WERI-Rb-1 (cell line): ENCODE data around the gene RIIAD1.
"Not testable (repeated sequence)": the region's sequence is repeated elsewhere in the genome, so short reads cannot be mapped to it uniquely, and the experiment has no call there.

Experiments used
- DNase-seq: peaks from one replicate; pipeline ENCODE4 v3.0.0-alpha.2; 2020
- H3K27ac ChIP-seq: fragments of 250-450 bp; sonication (Bioruptor Pico); 2 replicates; pipeline ENCODE4 v1.5.1; 2020; ENCODE audit warnings: mild to moderate bottlenecking, moderate library complexity
- H3K27me3 ChIP-seq: fragments of 250-450 bp; sonication (Bioruptor Pico); 2 replicates; pipeline ENCODE4 v1.5.1; 2021; ENCODE audit warnings: mild to moderate bottlenecking, low read depth, moderate library complexity; ENCODE audit not compliant: insufficient read depth, severe bottlenecking
- H3K36me3 ChIP-seq: fragments of 250-450 bp; sonication (Bioruptor Pico); 2 replicates; pipeline ENCODE4 v1.5.1; 2020; ENCODE audit warnings: mild to moderate bottlenecking, moderate library complexity
- H3K4me3 ChIP-seq: 2 replicates; pipeline ENCODE4 v1.5.1; 2011; ENCODE audit warnings: low read depth, mild to moderate bottlenecking, control low read depth, low read length
- H3K9me3 ChIP-seq: fragments of 250-450 bp; sonication (Bioruptor Pico); 2 replicates; pipeline ENCODE4 v1.5.1; 2021; ENCODE audit warnings: mild to moderate bottlenecking, moderate library complexity; ENCODE audit not compliant: severe bottlenecking
- CTCF ChIP-seq: IDR thresholded peaks from 2 replicates; pipeline ENCODE4 v1.5.1; 2011; ENCODE audit warnings: low read depth, mild to moderate bottlenecking, control low read depth, inconsistent platforms, low read length

RIIAD1 gene

GRCh38 chr1:151763990-151764389 lies 42.7 kb downstream of the RIIAD1 start:
- DNase-seq, result no peak
- no peak for TF ChIP-seq CTCF
- H3K36me3 ChIP-seq, result peaks cover 33% of the 10 kb centered on the region
- H3K4me3 ChIP-seq, result peak overlapping the region; percentile 73
- H3K27me3 ChIP-seq, result no peaks in the 10 kb centered on the region
- no peaks in the 10 kb centered on the region for H3K9me3 ChIP-seq
- H3K27ac ChIP-seq, result peak overlapping the region; percentile 78

GRCh38 chr1:151768351-151769066 lies 47.2 kb downstream of the RIIAD1 start:
- H3K9me3 ChIP-seq, DNase-seq, H3K27me3 ChIP-seq, H3K27ac ChIP-seq, H3K4me3 ChIP-seq, H3K36me3 ChIP-seq: not testable (repeated sequence)

GRCh38 chr1:151769270-151769669 lies 47.9 kb downstream of the RIIAD1 start:
- DNase-seq, result not testable (repeated sequence)

GRCh38 chr1:151773702-151774101 lies 52.4 kb downstream of the RIIAD1 start:
- no peak overlapping the region for H3K27ac ChIP-seq
- H3K36me3 ChIP-seq, result peaks cover 53% of the 10 kb centered on the region
- no peak overlapping the region for H3K4me3 ChIP-seq
- peaks cover 3% of the 10 kb centered on the region for H3K9me3 ChIP-seq
- no peaks in the 10 kb centered on the region for H3K27me3 ChIP-seq
- TF ChIP-seq CTCF, result no peak
- DNase-seq, result no peak

More at GRCh38 chr1:151769270-151769669, 47.9 kb downstream of the RIIAD1 start:
- H3K36me3 ChIP-seq, result peaks cover 11% of the 10 kb centered on the region
- not testable (repeated sequence) for H3K27ac ChIP-seq, H3K9me3 ChIP-seq, H3K27me3 ChIP-seq, H3K4me3 ChIP-seq

GRCh38 chr1:151774256-151774922 lies 53.1 kb downstream of the RIIAD1 start:
- H3K9me3 ChIP-seq, result peaks cover 3% of the 10 kb centered on the region
- no peaks in the 10 kb centered on the region for H3K27me3 ChIP-seq
- H3K36me3 ChIP-seq, result peaks cover 60% of the 10 kb centered on the region
- TF ChIP-seq CTCF, result no peak
- DNase-seq, result no peak
- no peak overlapping the region for H3K4me3 ChIP-seq
- no peak overlapping the region for H3K27ac ChIP-seq

- no peak overlapping the region for H3K27ac ChIP-seq
- DNase-seq, result no peak
- no peaks in the 10 kb centered on the region for H3K27me3 ChIP-seq
- no peaks in the 10 kb centered on the region for H3K9me3 ChIP-seq
- no peak overlapping the region for H3K4me3 ChIP-seq
- H3K36me3 ChIP-seq, result peaks cover 74% of the 10 kb centered on the region
- TF ChIP-seq CTCF, result no peak
Measured at GRCh38 chr1:151775894-151776664, 54.8 kb downstream of the RIIAD1 start.
